ENCODE results near the gene PRRC2A. TPM values are rescaled to one million over a fixed set of nuclear protein-coding genes. Genes with fewer than 3 reads are reported as not detected.

Gene PRRC2A
- total and polyA plus RNA-seq, 4 donors: 73.7 to 157 (median 103) TPM

GRCh38 chr6:31575952-31576685 lies 44.4 kb upstream of the PRRC2A start:
- WGBS, 2 donors: 66% methylated on average over 8 of the region's 8 CpGs

GRCh38 chr6:31576897-31577578 lies 43.5 kb upstream of the PRRC2A start:
- no peak for ATAC-seq (ENCODE audit: insufficient read depth, low FRiP score)
- Histone ChIP-seq H3K9ac (ENCODE audit: insufficient read depth in 1 of 2, low read length in 2 of 2) (no peak overlapping the region), H3K27ac (ENCODE audit: low read depth in 1 of 2, low read length in 1 of 2) (no peak overlapping the region), H3K4me3 (no peak overlapping the region), H3K27me3 (ENCODE audit: control insufficient read depth in 3 of 3, insufficient read depth in 3 of 3, low read length in 2 of 3) (peaks cover 0 to 4% (median 0%) of the 10 kb centered on the region in 3 donors), H3K36me3 (ENCODE audit: control insufficient read depth in 4 of 4, insufficient read depth in 4 of 4, low read length in 4 of 4) (no peaks in the 10 kb centered on the region), H3K9me3 (ENCODE audit: control insufficient read depth in 4 of 4, insufficient read depth in 3 of 4, low read length in 3 of 4) (no peaks in the 10 kb centered on the region), H3K4me1 (ENCODE audit: control insufficient read depth in 5 of 5, insufficient read depth in 5 of 5, low read length in 5 of 5) (peaks cover 2 to 8% (median 5%) of the 10 kb centered on the region in 5 donors)
- DNase-seq: no peak
- no peak for TF ChIP-seq CTCF (IDR thresholded peaks at IDR 0.05; ENCODE audit: control extremely low read depth, extremely low read depth)
- WGBS, 2 donors: 83% methylated on average over 16 to 19 of the region's 19 CpGs

More at GRCh38 chr6:31575952-31576685, 44.4 kb upstream of the PRRC2A start:
- H3K27me3 ChIP-seq (ENCODE audit: control insufficient read depth in 3 of 3, insufficient read depth in 3 of 3, low read length in 2 of 3): peaks cover 0 to 4% (median 0%) of the 10 kb centered on the region in 3 donors
- H3K4me3 ChIP-seq: no peak overlapping the region
- H3K4me1 ChIP-seq (ENCODE audit: control insufficient read depth in 5 of 5, insufficient read depth in 5 of 5, low read length in 5 of 5): no peaks in the 10 kb centered on the region
- DNase-seq (no peak), ATAC-seq (ENCODE audit: insufficient read depth, low FRiP score) (no peak)
- no peak overlapping the region for H3K27ac ChIP-seq (ENCODE audit: low read depth in 1 of 2, low read length in 1 of 2)
- no peaks in the 10 kb centered on the region for H3K9me3 ChIP-seq (ENCODE audit: control insufficient read depth in 4 of 4, insufficient read depth in 3 of 4, low read length in 3 of 4)
- no peak overlapping the region for H3K9ac ChIP-seq (ENCODE audit: insufficient read depth in 1 of 2, low read length in 2 of 2)
- no peaks in the 10 kb centered on the region for H3K36me3 ChIP-seq (ENCODE audit: control insufficient read depth in 4 of 4, insufficient read depth in 4 of 4, low read length in 4 of 4)
- no peak for TF ChIP-seq CTCF (IDR thresholded peaks at IDR 0.05; ENCODE audit: control extremely low read depth, extremely low read depth)

DNA sequence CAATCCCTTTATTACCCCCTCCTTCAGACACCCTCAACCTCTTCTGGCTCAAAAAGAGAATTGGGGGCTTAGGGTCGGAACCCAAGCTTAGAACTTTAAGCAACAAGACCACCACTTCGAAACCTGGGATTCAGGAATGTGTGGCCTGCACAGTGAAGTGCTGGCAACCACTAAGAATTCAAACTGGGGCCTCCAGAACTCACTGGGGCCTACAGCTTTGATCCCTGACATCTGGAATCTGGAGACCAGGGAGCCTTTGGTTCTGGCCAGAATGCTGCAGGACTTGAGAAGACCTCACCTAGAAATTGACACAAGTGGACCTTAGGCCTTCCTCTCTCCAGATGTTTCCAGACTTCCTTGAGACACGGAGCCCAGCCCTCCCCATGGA lies 42.9 kb upstream of the PRRC2A start:
- H3K4me3 ChIP-seq: no peak overlapping the region
- no peak for DNase-seq

More for the DNA sequence above, 42.9 kb upstream of the PRRC2A start:
- no peak for ATAC-seq (ENCODE audit: insufficient read depth, low FRiP score)
- 87 to 90% methylated on average over 3 of the region's 3 CpGs for WGBS, 2 donors
- no peak overlapping the region for H3K9ac ChIP-seq (ENCODE audit: insufficient read depth in 1 of 2, low read length in 2 of 2)
- H3K27ac ChIP-seq (ENCODE audit: low read depth in 1 of 2, low read length in 1 of 2): no peak overlapping the region
- H3K9me3 ChIP-seq (ENCODE audit: control insufficient read depth in 4 of 4, insufficient read depth in 3 of 4, low read length in 3 of 4): no peaks in the 10 kb centered on the region
- peaks cover 0 to 4% (median 0%) of the 10 kb centered on the region in 3 donors for H3K27me3 ChIP-seq (ENCODE audit: control insufficient read depth in 3 of 3, insufficient read depth in 3 of 3, low read length in 2 of 3)
- TF ChIP-seq CTCF (IDR thresholded peaks at IDR 0.05; ENCODE audit: control extremely low read depth, extremely low read depth): no peak
- H3K36me3 ChIP-seq (ENCODE audit: control insufficient read depth in 4 of 4, insufficient read depth in 4 of 4, low read length in 4 of 4): no peaks in the 10 kb centered on the region
- peaks cover 2 to 9% (median 6%) of the 10 kb centered on the region in 5 donors for H3K4me1 ChIP-seq (ENCODE audit: control insufficient read depth in 5 of 5, insufficient read depth in 5 of 5, low read length in 5 of 5)
